HG03342 (cell line): ENCODE results near the gene MPPED1.

Source experiments
- ATAC-seq: cut with Tn5 transposase; IDR thresholded peaks from one replicate; pipeline ENCODE4 v1.9.1; 2021; ENCODE audit warnings: mild to moderate bottlenecking, moderate library complexity; ENCODE audit not compliant: unreplicated experiment

Gene MPPED1

DNA sequence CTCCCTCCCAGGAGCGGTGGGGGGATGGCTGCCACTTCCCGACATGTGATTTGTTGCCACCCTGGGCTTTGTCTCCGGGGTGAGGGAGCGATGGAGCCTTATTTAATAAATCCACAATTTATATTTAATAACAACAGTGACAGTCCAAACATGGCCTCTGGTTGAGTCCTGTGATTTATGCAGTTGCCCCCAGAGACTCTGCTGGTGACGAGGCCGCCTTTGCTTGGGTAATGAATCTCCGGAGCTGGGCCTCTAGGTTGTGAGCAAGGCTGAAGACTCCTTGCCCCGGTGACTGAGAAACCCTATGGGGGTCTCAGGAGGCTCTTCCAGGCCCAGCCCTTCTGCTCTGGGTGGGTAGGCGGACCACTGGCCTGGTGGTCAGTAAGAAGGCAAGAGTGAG is 16.7 kb downstream of the MPPED1 start:
- ATAC-seq: no peak

- ATAC-seq: no peak
Measured at GRCh38 chr22:43429426-43429825, 17.6 kb downstream of the MPPED1 start.

GRCh38 chr22:43431808-43432554 is 20.2 kb downstream of the MPPED1 start:
- ATAC-seq: no peak

DNA sequence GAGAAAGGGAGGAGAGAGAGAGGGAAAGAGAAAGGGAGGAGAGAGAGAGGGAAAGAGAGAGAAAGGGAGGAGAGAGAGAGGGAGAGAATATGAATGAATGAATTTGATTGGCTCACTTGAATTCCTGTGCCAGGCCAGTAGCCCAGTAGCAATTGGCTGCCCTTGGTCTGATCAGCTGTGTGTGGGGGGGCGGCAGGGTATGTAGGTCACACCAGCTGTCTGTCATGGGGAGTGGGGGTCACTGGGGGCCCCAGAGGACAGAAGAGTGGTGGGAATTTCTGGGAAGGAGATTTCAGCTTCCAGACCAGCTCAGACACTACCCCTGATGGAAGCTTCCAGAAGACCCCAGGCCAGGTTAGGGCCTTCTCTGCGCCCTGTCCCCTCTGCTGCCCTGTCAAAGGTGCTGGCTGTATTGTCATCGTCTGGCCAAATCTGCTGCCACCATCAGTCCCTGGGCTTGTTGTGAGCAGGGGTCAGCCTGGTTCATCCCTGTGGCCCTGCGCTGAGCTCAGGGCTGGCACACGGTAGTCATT is 21.1 kb downstream of the MPPED1 start:
- ATAC-seq: no peak

GRCh38 chr22:43433451-43434274 is 21.8 kb downstream of the MPPED1 start:
- no peak for ATAC-seq

DNA sequence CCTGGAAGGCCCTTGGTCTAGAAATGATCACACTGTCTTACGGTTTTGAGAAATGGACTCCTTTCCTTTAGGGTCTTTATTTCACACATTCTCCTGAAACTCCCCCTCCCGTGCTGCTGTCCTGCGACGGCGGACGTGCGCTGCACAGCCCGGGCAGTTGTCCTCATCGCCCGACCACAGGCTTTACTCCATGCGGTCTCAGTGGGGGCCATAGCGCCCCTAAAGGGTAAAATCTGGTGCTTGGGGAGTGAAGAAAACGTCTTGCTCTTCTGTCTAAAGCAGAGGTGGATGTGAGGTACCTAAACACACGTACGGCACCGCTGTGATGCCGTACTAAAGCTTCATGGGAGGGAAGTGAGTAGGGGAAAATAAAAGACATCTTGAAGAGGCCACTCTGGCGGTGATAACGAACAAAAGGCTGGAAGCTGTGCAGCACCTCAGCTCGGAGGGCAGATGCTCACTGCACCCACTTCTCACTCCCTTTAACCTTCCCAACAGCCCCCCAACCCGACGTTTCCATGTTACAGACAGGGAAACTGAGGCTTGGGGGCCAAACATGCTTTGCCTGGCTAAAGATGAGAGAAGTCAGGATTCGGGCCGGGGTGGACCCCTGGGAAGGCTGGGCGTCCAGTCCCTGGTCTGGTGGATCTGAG is 22.6 kb downstream of the MPPED1 start:
- no peak for ATAC-seq

DNA sequence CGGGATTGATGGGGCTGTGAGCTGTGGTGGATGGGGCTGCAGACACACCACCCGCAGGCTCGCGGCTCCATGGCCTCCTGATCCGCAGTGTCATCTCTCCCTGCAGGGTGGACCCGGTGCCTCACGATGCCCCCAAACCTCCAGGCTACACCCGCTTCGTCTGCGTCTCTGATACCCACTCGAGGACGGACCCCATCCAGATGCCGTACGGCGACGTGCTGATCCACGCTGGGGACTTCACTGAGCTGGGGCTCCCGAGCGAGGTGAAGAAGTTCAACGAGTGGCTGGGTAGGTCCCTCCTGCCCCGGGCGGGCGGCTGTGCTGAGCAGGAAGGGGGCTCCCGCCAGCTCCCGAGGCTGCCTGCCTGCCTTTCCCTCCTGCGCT is 23.1 kb downstream of the MPPED1 start:
- ATAC-seq: no peak

DNA sequence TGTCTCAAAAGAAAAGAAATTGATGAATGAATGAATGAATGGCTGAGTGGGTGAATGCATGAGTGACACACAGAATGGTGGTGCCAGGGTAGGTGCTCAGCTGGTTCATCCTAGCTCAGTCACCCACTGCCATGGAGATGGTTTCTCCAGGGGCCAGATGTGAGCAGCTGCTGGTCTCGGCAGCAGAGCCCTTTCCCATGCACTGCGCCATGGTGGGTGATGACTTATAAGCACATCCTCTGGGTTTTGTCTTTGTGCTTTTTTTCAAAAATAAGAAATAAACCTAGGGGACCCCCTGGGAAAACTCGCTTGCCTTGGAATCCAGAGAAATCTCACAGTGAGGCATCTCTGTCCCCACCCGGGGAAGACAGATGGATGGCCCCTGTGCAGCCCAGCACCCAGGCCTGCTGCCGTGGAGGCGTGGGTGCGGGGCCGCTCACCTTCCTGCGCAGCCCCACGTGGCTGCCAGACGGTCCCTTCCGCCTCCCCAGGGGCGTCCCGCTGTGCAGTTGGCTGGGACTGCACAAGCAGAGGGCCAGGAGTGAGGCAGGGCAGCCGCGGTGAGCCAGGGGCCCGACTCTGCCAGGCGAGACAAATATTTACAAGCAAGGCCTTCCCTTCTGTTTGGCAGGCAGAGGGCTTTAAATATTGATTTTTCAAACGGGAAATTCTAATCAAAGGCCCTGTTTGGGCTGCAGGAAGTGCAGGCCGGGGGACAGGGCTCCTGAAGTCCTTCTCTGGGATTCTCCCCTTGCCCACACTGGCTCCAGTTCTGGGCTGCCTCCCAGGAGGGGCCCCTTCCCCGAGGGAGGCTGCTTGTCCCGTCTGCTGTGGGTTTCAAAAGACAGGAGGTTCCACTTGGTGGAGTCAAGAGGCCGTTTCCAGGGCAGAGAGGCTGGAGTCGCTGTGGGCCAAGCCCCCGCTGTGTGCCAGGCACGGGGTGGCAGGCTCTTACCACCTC is 24.3 kb downstream of the MPPED1 start:
- ATAC-seq: no peak

DNA sequence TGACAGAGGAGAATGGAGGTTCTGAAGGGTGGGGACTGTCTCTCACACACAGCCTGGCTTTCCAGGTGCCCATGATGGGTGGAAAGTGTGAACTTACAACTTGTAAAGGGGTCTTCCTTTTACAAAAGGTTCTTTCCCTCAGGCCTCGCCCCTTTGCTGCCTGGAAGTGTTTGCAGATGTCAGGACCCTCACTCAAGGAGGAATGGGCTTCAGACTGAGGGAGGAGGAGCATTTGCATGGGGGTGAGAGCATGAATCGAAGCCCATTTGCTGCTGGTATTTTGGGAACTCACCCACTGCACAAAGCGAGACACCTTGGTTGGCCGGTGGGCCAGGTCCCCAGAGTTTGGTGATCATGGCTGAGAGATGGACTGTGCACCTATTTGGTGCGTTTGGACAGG is 25.1 kb downstream of the MPPED1 start:
- ATAC-seq: no peak

GRCh38 chr22:43437871-43438475 is 26.2 kb downstream of the MPPED1 start:
- ATAC-seq: no peak

DNA sequence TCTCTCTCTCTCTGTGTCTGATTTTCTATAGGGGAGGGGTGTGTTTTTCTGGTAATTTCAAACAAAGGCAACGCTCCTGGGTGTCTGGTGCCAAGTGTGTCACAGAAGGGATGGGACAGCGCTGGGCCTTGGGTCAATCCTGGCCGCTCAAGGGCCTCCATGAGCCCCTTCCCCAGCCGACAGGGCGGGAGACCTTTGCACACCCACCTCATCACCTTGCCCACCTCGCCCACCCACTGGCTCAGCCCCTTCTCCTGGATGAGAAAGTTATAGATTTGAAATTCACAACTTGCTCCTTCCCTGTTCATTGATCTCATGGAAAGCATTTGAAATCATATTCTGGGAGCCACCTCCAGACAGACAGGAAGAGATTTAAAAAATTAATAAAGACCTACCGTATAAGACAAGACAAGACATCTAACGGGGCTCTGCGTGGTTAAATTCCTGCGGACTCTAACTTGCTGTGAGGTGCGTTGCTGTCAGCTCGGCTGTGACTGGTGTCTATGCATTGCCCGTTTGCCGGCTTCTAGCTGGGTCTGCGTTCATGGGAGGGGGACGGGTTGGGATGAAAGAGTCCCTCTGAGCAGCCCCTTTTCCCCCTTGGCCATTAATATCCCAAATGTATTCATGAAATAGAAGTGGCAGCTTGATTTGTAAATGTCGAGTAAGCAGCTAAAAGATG is 27.0 kb downstream of the MPPED1 start:
- ATAC-seq: no peak

GRCh38 chr22:43439368-43440103 is 27.7 kb downstream of the MPPED1 start:
- ATAC-seq: no peak

GRCh38 chr22:43440104-43440387 is 28.2 kb downstream of the MPPED1 start:
- no peak for ATAC-seq

- ATAC-seq: no peak
Measured at GRCh38 chr22:43440556-43440955, 28.7 kb downstream of the MPPED1 start.

GRCh38 chr22:43441216-43441615 is 29.4 kb downstream of the MPPED1 start:
- ATAC-seq: no peak

DNA sequence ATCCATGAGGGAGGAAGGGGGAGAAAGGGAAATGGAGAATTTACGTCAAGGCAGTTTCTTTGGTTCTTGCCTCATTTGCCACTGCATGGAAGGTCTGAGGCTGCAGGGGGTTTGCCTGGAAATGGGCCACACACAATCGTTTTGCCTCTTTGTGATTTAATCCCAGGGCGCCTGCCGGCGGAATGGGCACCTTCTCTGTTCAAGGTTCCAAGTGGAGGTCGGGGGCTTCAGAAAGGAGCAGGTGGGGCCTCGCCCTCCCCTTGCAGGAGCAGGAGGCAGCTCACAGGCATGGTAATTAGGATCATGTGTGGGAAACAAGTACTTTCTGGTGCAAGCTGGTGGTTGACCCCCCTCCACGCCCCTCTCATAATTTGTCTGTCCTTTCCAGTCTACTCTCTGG is 29.9 kb downstream of the MPPED1 start:
- ATAC-seq: no peak

DNA sequence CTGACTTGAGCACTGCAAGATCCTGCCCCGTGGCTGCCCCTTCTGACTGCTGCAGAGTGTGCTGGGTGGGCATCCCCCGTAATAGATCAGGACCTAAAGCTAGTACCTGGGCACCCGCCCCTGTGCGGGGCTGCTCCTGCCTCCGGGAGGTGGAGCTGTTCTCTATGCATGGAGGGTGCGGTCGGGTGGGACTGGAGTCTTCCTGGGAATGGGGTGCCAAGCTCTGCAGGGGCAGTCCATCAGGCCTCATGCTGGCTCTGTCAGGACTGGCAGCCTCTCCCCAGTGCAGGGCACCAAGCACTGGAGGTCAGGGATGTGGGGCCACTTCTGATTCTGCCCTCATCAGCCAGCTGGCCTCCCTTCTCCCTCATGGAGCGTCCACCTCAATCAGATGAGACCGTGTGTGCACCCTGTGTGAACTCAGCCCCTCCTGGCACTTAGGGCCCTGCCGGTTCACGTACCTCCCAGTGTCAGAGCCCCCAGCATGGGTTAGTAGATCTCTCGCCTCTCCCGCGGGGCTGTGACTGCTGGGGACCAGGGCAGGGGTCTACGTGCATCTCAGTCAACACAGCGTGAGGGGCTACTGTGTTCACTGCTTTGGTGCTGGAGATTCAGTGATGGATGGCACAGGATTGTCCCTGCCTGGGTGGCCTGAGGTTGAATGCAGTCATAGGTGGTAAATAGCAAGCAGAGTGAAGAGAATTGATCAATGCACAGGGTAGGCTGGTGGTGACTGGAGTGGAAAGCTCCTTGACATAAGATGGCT is 30.8 kb downstream of the MPPED1 start:
- no peak for ATAC-seq

DNA sequence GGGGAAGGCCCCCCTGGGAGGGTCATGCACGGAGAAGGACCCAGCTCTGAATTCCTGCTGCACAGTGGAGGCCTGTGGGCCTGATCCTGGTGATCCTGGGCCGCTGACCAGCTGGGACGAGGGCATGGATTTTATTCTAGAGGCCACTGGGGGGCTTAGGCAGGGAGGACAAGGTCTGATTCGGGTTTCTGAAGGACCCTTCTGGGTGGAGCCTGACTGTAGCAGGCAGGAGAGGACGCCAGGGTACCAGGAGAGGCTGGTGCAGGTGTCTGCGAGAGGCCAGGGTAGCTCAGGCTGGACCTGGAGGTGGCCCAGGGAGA is 31.3 kb downstream of the MPPED1 start:
- no peak for ATAC-seq
